Myocyte (in vitro differentiated cells): ENCODE results near the gene SMG6. TPM values are rescaled to one million over a fixed set of nuclear protein-coding genes. Genes with fewer than 3 reads are reported as not detected.

Experiments
- DNase-seq: peaks from one replicate; pipeline ENCODE4 v3.0.0-alpha.2; 2012; ENCODE audit warnings: low read depth
- total RNA-seq: library from RNA; depleted of rRNA; stranded (reverse); fragments of >200 nt; gene quantifications from 2 replicates; pipeline ENCODE4 v1.2.3, GENCODE V29; 2014

The SMG6 gene
- total RNA-seq, 1 donor from 2014 or later, result 25.2 TPM

DNA sequence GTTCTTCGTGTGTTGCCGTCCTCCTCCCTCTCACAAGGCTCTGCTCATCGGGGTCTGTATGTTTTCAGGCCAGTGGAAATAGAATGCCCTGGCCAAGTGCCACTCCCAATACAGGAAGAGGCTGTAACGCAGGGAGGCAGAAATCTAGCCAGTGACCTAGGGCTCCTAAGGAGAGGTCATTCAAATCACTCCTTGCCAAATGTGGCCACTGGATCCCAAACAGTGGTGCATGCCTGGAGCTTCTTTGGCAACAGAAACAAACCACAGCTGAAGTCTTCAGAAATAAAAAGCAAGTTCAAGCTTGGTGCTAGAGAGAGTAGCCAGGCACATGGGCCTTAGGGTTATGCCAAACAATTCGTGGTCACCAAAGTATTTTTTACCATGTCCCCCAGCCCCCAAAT is 66.1 kb downstream of the SMG6 start:
- peak; percentile 82 for DNase-seq

DNA sequence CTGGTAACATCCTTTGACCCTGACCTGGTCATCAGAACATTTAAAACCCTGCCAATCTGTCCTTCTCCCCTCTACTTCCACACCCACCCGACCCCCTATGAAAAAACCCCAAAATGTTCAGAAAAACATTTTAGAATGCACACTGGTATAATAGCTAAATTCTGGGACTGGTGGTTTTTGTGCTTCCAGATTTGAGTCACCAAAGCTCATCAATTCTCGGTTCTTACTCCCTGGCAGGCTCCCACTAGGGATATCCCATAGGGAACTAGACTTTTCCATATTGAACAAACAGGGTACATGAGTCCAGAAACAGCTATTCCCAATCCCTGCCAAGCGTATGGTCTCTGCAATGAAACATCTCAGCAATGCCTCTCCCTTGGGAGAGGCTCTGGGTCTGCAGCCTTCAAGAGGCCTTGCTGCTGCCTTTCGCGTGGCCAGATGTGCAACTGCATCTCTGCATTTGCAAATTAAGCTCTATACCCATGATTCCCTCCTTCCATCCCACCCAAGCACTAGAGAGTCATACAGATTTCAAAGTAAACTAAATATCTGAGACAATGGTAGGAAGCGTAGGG is 67.7 kb downstream of the SMG6 start:
- DNase-seq, result no peak

DNA sequence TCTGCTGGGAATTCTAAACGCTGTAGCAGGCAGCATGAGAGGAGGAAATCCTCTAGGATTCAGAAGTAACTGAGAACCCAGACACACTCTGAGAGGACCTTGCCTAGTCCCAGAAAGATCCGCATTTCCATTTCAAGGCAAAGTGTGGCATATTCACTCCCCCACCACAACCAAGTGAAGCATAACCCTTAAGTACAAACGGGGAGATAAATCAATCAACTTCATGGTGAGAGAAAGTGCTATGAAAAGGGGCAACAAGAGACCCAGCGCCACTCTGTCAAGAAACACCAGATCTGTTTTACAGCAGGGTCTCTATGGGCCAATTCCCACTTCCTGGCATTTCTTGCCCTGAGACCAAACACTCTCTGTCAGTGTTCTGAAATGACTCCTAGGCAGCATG is 68.3 kb downstream of the SMG6 start:
- DNase-seq, result no peak

DNA sequence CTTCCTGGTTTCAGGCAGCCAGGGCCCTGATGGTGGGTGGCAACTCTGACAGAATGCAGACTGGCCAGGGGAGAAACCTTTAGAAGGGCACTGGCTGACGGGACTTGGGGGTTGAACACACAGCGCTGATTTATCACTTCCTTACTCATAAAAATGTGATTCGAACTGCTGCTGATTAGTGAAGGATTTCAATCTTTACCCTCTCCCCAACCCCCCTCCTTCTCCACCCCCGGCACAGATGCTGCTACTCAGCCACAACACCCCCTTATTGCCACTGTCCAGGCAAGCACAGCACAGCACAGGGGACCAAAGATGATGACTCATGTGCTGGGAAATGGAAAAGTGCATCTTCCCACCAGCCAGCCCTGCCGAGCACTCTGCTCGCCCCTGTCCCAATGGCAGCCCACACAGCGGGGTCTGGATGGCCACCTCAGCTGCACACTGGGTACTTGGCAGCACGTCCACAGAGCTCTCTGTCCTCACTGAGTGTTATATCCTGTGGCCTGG is 70.1 kb downstream of the SMG6 start:
- peak; percentile 63 for DNase-seq

DNA sequence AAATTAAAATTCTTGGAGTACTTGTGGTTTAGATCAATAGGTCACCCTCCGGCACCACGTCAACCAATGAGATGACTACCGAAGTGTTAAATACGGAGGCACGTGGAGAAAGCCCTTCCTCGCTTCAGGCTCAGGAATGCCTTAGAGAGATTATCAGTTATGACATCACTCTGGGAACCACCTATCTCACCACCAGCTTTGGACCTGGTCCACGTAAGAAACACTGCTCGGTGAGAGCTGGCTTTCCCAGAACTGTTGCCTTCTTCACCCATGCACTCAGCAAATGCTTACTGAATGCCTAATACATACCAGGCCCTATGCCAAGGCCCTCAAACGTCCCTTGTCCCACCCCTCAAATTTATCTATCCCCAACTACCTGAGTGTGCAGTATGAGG is 71.3 kb downstream of the SMG6 start:
- no peak for DNase-seq

DNA sequence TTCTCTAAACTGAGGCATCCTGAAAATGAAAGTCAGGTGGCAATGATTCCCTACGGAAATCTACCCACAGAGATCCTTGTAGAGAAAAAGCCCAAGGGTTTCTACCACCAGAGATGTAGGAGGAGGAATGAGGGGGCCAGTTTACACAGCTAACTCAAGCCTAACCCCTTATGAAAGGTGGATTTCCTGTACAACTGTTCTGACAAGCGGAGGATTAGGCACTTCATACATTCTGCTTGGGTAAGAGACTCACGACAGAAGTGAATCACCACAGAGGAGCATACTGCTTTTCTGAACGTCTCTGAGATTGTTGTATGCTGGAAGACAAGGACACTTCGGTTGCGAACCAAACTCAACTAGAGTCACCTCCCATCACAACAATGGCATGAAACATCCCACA is 72.7 kb downstream of the SMG6 start:
- DNase-seq, result no peak

DNA sequence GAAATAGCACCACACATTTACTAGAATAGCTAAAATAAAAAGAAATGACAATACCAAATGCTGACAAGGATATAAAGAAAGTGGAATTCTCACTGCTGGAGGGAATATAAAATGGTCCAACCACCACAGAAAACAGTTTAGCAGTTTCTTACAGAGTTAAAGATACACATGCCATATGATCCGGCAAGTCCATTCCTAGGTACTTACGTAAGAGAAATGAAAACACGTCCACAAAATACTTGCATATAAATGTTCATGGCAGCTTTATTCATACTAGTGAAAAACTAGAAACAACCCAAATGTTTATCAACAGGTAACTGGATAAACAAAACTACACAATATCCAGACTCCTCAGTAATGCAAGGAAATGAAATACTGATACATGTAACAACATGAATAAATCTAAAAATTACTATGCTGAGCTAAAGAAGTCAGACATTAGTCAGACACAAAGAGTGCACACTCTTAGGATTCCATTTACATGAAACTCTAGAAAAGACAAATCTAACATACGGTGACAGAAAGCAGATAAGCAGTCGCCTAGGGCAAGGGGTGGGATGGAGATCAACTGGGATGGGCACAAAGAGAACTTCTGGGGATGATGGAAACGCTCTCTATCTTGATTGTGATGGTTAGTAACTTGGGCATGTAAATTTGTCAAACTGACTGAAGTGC is 76.4 kb downstream of the SMG6 start:
- DNase-seq, result no peak

DNA sequence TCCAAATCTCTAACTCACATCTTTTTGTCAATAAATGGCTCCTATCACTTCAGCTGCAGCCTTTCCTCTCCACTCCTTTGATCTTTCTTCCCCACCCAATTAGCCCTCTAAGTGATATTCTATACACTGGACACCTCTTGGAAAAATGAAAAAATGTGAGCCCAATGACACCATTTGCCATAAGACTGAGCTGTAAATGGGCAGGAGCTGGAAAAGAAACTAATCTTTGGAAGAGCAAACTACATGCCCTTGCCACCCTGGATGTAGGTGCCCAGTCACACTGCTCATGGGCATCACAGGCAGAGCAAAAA is 80.0 kb downstream of the SMG6 start:
- DNase-seq, result no peak

DNA sequence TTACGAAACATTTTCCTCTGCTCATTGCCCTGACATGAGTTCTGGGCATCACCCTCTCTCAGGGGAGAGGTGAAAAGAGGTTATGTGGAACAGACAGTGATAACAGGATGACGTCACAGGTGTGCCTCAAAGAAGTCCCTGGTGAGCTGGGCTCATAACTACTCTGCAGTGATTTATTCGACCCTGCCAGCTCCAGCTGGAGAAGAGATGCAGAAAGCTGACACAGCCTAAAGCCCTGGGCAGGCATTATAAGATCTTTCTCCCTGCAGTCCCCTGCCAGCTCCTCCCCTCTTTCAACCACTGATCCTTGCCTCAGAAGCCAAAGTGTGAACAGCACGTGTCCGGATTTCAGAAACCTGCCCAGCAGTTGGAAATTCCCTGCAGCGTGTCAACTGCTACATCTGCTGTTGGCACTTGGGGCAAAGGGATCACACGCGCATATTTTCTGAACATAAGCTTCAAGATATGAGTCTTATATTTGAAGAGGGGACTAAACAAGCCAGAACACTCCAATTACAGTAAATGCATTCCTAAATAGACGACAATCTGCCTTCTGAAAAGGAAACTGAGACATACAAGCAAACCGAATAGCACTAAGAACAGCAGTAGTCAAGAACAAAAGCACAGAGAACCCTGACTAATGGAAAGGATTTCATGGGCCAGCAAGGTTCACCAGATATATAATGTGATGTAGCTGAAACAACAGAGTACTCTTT is 80.5 kb downstream of the SMG6 start:
- peak; percentile 73 for DNase-seq

DNA sequence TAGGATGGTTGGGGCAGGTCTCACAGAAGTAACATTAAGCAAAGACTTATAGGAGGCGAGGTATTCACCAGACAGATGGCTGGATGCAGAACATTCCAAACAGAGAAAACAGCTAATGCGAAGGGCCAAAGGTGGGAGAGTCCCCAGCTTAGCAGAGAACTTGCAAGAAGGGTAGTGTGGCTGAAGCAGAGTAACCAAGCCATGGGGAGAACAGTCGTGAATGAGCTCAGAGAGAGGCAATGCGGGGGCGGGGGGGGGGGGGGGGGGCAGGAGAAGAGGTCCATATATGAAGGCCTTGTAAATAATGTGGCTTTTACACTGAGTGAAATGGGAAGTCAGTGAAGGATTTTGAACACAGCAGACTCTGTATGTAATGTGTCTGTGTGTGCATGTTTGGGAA is 81.3 kb downstream of the SMG6 start:
- DNase-seq, result no peak

DNA sequence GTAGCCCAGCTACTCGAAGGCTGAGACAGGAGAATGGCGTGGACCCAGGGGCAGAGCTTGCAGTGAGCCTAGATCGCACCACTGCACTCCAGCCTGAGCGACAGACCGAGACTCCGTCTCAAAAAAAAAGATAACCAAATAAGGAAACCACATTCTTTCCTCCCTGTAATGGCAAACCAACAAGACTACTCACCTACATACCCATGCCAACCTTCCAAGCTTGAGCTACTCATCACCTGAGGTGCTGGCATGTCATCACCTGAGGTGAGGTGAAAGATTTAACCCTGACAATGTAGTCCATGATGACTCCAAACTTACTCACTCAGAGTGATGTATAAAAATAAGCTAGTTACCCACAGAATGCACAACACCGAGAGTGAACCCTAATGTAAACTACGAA is 85.2 kb downstream of the SMG6 start:
- no peak for DNase-seq

DNA sequence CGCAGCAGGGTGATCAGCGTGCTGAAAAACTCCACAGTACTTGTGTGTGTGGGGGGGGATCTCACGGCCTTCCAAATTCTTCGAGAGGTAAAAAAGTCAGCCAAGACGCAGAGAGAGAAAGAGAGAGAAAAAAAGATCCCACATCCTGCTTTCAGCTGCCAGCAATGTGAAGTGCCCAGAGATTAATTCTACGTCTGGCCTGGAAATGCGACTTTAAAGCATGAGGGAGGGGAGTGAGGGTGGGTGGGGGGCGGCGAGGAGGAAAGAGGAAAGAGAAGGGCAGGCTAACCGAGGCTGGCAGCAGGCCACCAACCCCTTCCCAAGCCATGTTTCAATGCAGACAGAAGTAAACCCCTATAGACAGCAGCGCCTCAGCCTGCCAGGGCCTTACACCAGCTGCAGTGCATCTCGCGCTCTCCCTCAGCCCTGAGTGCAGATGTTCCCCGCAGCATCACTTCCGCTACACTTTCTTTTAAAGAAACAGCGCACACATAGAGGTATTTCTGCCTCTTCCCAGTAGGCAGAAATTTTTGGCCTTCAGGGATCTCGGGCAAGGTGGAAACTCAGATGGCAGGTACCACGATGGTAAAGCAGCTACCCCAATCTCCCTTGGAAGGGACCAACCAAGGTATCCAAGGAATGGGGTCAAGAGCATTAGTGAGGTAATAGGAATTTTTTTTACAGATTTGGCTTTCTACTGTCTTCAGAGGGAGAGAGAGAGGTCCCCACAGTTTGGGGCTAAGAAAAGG is 87.8 kb downstream of the SMG6 start:
- peak; percentile 63 for DNase-seq

DNA sequence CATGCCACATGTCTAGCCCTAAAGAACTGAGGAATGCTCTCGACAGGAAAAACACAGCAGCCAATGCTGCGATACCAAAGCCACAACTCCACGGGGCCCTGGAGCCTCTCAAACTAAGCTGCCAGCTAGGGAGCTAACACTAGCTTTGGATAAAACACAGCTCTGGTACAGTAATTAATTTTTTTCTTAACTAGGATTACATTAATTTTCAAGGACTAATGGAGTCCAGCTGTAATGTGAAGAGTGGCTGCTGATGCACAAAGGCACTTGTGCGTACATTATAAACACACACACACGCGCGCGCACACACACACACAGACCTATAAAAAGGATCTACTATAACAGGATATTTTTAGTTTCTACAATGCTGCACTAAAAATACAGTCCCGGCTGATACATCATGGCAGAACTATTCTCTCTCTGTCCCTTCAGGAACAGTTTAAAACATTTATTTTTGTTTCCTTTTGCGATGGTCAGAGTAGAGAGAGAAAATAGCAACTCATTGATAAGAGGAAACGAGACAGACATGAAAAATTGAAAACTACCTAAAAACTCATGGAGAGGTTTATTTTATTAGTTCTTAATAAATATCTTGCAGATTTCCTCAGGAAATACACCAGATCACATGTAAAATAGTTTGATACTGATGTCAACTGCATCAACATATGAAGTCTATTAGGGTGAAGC is 88.5 kb downstream of the SMG6 start:
- peak; percentile 79 for DNase-seq

DNA sequence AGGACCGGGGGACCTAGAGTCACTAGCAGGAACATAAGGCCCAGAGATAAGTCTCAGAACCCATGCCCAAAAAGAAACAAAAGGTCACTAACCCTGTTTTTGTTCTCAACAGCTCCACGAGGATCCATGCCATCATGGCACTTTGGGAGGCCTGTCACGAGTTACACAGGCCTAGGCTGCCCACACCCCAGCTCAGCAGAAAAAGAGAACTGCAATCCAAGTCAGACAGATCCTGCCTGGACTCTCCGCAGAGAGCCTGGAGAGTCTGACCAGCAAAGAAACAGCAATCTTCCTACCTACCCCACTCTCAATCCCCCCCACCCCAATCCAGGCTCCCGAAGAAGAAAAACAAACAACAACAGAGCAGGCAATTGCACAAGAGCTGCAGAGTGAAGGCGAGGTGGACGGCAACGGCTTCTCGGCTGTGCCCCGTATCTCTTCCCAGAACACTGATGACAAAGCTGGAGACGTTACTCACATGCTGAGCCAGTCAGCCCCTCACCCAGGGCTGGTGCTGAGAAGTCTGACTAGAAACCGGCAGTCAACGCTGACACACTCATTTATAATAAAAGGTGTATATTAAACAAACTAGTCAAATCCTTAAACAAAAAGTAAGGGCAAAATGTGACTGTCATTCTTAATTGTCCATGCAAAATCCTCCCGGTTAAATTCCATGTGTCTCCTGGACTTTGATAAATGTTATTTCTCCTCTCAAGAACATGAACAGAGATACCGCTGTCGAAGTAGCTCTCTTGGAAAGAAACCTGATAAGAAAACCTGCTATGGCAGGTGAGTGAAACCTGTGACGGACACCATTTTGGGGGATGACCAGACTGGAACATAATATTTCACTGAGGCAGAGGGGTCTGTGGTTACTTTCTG is 89.3 kb downstream of the SMG6 start:
- peak; percentile 58 for DNase-seq

DNA sequence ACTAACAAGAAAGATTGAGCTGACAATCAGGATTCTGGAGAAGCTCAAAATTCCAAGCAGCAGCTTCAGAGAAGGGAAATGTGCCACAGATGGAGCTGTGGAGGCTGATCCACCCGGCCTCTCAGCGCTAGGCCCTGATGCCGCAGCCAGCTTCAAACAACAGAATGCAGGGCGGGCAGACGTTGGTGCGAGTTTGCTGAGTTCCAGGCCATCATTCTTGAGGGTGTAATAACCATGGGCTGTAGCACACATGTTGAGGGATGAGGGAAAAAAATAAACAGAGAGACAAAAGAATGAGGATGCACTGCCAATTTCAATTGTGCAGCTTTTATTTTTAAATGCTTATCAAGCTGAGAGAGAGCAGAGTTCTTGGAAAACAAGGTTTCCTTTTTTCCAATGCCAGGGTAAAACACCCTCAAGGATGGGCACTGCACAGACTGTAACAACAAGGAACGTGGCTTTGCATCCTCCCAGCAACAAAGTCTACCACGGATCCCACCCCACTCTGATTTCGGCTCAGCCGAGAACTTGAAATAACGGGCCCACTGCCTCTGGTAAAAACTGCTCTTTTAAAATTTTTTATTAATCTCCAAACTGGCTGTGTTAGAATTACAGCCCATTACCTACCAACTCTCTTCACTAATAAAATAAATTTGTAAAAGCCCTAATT is 90.2 kb downstream of the SMG6 start:
- DNase-seq, result peak; percentile 33

DNA sequence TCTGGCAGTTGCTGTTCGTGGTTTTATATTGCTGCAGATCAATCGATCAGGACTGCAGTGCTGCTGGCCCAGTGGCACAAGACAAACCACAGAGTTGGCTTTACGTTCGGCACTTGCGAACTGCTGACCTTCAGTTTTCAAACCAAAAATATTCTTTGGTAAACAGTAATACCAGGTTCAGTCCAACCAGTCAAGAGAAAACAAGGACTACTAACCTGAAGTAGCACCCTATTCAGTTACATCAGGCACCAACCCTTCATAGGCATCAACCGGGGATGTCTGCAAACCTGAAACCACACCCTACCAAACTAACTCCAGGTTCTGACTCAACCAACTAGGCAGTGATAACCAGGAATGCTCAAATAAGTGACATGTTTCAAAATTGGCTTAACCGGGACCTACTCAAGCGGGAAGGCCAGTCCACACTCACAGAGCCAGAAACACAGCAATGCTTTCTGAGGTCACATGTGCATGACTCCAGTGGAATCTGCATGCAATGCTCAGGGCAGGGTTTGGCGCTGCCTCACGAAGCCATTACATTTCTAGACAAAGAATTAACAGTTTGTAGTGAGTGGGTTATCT is 91.1 kb downstream of the SMG6 start:
- DNase-seq, result no peak

DNA sequence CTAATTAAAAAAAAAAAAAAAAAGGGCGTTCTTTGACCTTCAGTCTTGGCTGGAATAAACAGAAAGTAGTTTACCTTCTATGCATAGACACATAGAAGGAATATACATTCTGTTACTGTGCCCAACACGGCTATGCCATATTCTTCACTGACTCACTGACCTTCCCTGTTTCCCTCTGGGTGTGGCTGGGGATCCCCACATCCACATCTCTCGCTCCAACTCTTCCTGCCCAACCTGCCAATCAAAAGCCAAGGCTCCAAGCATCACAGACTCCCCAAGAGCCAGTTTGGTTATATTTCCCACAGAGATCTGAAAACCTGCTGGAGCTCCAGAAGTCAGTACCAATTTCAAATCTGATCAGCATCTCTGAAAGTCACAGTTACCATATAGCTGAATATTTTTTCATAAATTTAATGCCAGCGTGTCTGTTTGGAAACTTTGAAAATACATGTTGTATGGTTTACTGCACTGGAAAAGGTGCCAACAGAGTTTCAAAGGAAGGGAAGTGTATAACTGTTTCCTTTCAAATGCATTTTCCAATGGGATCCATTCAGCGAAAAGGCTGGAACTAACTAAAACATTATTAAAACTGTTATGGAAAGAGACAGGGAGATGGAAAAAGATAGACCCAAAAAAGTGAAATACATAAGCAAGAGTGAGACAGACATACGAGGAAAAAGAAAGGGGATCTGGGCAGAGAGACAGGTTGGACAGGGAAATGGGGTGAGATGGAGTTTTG is 91.8 kb downstream of the SMG6 start:
- DNase-seq, result no peak

DNA sequence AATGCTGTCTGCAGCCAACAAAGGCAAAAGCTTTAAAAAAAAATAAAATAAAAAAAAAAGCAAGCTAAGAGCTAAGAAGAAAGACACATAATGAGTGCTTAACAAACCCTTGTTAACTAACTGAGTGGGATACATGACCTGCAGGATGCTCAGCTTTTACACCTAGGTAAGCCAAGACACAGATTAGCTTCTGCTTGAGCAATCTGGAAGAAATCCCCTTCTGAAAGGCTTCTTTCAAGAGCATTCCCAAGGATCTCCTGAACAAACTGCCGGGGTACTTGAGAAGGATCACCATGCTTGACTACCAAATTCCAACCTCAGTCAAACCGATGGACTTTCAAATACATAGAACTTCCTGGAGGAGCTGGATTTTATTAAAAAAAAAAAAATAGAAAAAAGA is 92.9 kb downstream of the SMG6 start:
- no peak for DNase-seq
